SK-N-MC (cell line): ENCODE data around the gene ZNF205.

Experiments used
- EZH2 ChIP-seq: fragments of 200-600 bp; sonication (generic); IDR thresholded peaks from one replicate; pipeline ENCODE4 v1.6.1; 2017; ENCODE audit warnings: antibody characterized with exemption
- FOXP2 ChIP-seq: optimal IDR thresholded peaks from 2 replicates; pipeline ENCODE3; 2011; ENCODE audit warnings: mild to moderate bottlenecking, moderate library complexity; ENCODE audit not compliant: insufficient read depth; ENCODE audit errors: extremely low read length, control extremely low read depth
- POLR2AphosphoS5 ChIP-seq: IDR thresholded peaks from 2 replicates; pipeline ENCODE4 v1.6.1; 2012; ENCODE audit warnings: mild to moderate bottlenecking, low read depth, low read length, borderline replicate concordance

- TF ChIP-seq POLR2AphosphoS5 = no peak
- TF ChIP-seq EZH2 = no peak
- TF ChIP-seq FOXP2 = no peak
These were observed 6.9 kb downstream of the ZNF205 start for GRCh38 chr16:3119286-3119685.
